HG02852 (cell line): ENCODE results near the gene NBEA.

ENCODE experiments used
- ATAC-seq: cut with Tn5 transposase; IDR thresholded peaks from one replicate; pipeline ENCODE4 v1.9.1; 2021; ENCODE audit warnings: mild to moderate bottlenecking, moderate library complexity; ENCODE audit not compliant: unreplicated experiment

NBEA gene

DNA sequence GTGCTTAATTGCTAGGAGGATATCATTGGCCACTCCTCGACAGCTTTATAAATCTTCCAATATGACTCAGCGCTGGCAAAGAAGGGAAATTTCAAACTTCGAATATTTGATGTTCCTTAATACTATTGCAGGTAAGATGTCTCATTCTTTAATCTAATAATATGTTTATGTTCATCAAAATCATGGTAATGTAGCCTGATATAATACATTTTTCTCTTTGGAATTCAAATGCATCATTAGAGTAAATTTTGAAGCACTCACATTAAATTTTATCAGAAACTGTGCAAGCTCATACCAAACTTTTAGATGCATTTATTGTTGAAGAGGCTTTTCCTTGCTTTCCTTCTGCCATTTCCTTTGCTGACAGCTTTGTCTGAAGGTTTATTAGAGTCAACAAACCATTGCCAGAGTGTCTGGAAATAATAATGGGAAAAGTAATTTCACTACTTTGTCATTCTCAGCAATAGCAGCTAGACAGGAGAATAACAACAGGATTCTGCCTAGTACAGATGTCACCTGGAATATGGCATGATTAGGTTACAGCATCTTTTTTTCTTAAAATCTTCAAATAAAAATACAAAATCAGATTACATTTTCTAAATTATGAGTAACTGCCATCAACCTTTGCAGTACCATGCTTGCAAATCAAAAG, 613.0 kb downstream of the NBEA start:
- no peak for ATAC-seq

DNA sequence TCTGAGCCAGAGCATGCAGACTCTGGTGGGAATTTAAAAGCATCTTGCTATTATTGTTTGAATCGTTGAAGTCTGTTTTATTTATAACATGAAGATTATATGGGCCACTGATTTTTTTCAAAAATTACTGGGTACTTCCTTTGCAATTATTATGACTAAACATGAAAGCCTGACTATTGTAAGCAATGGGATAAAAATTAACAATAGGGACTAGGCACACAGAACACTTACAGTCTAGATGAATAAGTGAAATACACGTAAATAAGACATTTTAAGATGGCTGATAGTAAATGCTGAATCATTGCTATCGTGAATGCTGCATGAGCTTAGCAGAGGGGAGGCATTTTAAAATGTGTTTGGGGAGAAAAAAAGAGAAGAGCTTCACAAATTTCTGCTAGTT, 615.4 kb downstream of the NBEA start:
- no peak for ATAC-seq

DNA sequence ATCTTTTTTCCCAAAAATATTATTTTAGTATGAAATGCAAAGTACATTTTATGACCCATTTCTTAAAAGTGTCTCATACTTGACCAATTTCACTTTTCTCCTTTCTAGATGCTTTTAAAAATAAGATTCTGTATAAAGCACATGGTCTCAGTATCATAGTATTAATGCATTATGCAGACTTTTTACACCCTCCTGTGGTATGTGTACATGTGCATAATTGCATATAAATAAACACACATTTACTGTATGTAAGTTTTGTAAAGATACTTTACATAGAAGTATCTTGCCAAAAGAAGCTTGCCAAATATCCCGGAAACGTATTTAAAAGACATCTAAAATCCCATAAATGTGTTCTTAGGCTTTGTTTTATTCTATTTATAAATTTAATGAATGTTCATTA, 619.5 kb downstream of the NBEA start:
- ATAC-seq, result no peak

DNA sequence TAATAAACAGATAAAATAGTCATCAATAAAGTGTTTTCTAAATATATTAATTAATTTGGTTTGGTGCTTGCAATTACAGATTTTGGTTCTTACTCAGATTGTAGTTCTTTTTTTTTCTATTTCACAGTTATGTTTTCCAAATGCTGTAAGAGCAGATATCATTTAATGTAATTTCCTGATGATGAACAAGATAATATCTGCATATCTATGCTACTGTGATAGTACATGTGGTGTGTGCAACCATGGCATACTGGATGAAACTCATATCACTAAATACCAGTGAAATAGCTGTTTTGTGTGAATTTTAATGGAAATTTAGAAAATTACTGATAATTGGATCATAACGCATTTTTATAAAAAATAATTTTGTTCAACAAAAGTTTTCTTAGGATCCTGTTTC, 623.2 kb downstream of the NBEA start:
- ATAC-seq, result no peak

DNA sequence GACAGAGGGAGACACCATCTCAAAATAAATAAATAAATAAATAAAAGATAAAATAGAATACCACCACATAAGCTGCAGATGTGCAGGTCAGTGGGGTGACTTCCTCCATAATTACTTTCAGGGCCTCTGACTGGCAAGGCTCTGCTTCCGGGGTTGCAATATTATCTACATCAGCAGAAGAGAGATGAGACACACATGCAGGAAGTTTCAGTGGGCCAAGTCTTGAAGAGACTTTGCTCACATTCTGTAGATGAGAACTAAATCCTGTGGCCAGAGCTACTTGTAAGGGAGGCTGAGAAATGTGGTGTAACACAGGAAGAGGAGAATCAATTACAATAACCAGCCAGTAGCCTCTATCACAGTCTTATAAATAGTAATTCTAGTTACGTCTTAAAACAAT, 624.3 kb downstream of the NBEA start:
- ATAC-seq, result no peak

DNA sequence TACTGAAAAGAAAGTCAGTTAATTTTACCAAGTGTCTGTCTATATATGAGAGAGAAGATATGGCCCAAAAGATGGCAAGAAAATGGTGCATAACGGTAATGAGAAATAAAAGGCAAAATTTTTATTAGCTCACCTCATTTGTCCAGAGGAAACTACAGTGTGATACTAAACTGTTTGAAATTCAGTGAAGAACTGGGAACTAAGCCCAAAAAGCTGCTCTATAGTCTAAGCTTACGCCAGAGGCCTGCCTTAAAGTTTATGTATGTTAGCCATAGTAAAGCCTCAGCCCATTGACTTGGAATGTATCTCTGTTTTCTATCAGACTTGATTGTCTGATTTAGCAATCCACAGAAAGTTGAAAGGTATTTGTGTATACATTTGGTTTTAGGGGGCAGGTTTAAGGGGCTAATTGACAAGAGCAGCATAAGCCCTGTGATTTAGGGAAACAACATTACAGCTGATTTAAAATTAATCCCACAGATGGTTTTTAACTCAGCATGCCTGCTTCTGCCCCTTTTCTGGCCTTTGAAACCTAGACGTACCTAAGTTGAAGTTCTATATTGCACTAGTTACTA, 625.4 kb downstream of the NBEA start:
- ATAC-seq, result no peak

DNA sequence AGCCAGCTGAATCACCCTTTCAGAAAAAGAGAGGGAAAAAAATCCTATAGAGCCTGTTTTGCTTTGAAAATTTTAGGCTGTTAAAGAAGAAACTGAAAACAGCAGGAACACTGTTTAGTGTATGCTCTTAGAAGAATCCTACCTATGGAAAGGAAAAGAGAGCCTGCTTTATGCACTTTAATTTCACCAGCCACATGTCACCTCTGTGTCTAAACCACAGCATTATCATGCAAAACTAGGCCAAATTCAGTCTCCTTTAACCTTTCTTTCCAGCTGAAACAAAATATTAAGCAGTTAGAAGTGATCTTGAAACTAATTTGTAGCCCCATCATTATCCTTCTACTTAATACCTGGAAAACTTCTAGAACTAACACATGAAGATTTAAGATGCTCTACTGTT, 631.6 kb downstream of the NBEA start:
- no peak for ATAC-seq

DNA sequence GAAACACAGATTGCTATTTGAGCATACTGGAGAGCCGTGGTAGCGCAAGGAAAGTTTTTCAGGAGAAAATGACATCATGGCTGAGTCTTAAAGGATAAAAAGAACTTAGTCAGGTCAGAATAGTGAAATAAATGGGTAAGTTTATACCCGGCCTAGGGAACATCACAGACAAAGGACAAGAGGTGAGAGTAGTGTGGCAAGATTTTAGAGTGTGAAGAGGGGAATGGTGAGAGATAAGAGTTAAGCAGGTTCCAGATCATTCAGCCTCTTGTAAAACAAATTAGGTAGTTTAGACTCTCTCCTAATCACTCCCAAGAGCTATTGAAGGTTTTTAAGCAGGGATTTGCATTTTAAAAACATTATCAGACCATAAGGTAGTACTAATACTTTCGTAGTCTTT, 650.4 kb downstream of the NBEA start:
- no peak for ATAC-seq

DNA sequence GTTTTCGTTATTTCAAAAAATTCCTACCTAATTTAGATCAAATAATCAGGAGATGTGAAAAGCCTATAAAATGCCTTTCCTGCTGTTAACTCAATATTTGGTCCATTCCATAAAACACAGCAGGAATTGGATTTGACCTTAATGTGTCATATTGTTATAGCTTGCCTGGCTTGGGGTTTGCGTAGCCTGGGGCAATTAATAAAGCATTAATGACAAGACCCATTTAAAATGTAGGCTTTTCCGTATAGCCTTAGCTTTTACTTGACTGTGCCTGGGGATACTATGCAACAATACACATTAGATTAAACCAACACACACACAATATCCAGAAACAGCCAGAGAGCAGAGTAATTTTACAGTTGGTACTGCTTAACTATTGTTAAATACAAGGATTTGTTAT, 651.6 kb downstream of the NBEA start:
- no peak for ATAC-seq

DNA sequence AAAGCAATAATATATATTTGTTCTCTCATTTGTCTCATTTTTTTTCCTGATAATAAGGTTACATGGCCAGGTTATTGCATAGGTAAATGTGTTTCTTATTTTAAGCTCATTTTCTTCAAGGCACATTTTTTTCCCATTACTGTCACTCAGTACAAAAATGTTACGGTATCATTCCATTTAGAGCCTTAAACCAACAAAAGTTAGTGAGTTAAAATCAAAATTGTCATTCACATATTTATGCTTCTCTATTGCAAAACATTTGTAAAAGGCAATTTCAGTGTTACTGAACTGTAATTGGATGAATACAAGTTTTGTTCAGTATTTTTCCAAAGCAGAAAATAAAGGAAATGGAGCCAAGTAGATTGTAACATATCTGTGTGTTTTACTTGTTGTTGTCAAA, 652.0 kb downstream of the NBEA start:
- no peak for ATAC-seq

DNA sequence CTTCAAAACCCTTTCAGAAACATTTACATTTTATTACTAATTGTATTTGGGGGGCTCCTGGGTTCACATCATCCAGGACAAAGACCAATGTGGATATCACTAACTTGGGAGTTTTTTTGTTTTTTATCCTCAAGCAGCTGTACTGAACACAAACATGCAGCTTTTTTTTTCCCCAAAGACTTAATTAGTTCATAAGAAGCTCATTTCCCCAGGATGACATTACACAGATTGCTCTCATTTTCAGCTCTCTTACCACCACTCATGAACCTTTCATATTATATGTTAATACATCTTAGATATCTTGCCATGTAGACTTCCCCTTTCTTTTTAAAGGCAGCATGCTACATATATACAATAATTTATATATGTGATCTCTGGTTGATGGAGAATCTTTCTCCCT, 653.1 kb downstream of the NBEA start:
- no peak for ATAC-seq

DNA sequence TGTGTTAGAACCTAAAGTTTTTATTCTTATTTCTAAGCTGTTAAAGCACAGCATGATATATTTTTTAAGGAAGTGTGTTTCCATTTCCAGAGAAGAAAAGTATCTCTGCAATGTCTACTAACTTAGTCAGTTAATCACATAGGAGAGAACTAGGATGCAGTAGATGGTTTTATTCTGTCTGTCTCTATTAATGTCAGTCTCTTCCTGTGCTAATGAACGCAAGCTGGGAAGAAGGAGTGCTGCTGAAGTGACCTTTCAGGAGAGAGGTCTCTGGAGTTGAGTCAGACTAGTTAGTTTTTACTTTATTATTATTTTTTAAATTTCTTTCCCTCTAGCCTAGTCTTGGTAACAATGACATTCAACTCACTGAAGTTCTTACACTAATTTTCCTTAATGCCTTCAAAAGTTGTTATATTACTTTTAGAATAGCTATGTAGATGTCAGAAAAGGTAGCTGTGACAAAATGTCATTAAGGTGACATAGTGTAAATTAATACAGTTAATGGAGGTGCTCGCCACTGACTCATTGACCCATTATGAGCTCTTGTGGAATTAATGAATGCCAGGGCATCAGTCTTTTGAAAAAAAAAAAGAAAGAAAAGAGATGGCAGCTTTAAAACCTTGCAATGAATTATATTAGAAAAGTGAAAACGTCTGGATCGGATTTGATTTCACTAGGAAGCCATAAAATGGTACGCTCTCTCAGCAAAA, 654.4 kb downstream of the NBEA start:
- ATAC-seq, result no peak

DNA sequence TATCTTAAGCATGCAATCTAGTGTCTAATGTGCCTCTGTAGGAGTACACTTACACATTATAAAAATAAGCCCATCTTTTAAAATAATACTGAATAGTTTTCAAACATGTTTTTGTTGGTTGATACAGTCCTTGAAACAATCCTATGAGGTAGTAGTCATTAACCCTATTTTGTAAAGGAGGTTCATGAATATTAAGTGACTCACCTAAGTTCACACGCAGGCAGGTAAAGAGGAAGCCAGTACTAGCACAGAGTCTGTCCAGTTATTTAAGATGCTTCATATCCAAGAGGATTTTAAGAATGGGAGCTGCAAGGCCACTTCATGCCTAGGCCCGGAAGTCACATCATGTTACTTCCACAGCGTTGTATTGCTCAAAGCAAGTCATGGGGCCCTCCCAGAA, 655.4 kb downstream of the NBEA start:
- no peak for ATAC-seq

DNA sequence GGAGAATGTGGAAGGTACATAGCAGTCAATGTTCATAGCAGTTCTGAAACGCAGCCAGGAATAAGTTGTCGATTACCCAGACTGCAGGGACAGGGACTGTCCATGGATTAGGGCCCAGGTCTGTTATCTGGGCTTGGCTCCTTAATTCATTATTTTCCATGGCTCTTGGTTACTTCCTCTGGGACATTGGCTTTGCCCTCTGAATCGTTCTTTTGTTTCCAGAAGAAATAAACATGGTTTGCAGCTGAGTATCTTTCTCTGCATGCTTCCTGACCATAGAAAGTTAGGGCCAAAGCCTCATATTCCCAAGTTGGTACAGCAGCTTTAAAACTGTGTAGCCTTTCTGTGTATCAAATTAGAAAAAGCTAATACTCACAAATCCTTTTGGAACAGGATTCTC, 656.2 kb downstream of the NBEA start:
- no peak for ATAC-seq

DNA sequence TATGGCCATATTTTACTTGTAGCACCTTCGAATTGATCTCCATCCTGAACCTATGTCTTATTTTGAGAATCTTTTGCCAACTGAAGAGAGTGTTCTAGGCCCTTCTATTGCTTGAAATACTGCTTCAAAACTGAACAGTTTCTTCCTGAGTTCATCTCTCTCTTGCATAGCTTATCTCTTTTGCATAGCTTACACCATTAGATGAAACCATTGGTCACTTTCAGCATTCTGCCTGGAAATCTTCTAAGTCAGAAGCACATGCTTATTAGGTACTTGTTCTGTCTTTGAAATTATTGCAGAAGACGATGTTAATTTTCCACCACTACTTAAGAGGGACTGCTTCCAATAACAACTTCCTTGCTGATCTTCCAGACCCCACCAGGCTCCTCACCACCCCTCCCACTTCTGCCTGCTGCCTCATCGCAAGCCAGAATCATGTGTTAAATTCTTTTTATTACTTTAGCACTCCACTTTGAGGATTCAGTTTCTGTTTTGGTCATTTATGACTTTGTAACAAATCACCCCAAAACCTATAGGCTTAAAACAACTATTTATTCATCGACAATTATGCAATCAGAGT, 656.8 kb downstream of the NBEA start:
- no peak for ATAC-seq

DNA sequence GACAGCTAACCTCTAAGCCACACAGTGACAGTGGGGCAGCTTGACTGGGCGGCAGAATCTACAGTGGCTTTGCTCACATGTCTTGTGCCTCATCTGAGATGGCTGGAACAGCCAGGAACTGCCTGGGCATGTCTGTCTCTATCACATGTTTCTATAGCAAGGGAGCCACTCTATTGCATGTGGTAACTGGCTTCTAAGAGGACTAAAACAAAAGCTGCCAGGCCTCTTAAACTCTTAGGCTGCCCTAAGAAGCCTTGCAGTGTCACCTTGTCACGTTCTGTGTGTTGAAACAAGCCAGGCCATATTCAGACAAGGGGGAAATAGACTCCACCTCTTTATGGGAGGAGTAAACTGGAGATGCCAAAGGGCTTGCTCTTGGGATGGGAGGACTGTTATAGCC, 657.3 kb downstream of the NBEA start:
- ATAC-seq, result no peak

DNA sequence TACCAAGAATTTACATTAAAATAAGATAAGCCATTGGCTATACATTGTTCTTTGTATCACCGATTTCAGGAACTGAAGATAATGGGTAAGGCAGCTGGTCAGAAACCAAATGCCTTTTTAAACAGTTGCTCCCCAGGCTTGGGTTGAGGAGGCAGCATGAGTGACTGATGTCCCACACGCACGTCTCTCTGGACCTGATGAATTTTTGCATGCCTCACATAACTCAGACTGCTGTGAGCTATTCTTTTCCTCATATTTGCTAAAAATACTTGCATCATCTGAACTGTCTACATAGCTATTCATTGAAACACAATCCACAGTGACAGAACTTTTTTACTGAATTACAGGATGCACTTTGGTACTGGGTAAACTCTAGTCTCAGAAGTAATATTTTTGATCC, 658.1 kb downstream of the NBEA start:
- ATAC-seq, result no peak

DNA sequence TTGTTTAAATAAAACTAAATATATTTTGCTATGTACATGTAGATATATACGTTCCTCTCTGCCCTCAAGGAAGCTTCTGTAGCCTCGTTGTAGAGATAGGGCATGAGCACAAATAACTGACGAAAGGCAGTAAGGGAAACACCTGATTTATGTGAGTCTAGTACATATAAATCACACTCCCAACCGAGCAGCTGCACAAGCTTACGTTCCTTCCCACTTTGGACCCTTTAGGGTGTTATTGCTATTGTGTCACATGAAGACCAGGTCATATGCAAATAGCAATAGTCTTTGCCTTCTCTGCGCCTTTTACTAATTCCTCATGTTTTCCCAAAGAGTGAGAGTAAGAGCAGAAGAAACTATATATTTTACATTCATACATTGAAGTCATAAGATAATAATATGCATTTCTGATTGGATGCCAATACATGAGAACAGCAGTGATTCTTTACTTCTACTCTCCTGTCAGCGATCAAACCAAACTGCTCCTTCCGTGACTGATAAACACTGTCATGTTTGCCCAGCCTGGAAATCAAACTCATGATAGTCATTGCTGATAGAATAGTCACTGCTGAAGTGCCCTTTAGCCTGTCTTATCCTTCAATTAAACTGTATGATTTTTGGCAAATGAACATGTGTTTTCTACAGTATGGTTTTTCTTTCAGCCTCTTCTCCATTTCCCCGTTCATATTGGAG, 661.7 kb downstream of the NBEA start:
- ATAC-seq, result no peak

DNA sequence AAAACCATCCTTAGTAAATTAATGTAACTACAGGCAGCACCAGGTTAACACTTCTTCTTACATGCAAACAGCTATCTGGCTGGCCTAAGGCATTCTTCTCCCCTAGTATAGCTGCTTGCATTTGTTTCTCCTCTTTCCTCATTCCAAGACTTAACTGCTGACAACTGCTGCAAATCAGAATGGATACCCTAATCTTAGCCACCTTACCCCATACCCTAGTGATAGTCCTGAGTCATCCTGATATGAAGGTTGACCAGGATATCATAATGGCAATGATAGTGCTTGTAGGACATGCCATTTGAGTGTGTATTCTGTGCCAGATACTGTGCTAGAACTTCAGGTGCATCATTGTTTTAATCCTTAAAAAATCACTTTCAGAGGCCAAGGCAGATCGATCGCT, 672.6 kb downstream of the NBEA start:
- no peak for ATAC-seq

DNA sequence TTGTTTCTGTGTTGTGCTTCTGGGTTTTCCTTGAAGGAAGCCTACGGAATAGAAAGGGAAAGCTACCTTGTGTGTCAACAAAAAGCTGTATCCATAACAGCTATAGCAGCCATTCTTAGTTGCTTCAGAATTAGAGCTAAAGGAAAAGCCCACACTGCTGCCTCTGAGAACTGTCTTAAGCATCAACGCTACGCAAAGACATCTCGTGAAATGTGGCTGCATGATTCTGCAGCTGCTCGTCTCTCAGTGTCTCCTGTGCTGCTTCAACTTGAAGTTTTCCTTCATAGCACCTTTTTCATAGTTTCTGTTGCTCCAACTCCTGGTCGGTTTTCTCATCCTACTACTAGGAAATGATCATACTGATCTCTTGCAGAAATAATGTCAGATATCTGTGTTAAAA, 675.4 kb downstream of the NBEA start:
- ATAC-seq, result no peak

DNA sequence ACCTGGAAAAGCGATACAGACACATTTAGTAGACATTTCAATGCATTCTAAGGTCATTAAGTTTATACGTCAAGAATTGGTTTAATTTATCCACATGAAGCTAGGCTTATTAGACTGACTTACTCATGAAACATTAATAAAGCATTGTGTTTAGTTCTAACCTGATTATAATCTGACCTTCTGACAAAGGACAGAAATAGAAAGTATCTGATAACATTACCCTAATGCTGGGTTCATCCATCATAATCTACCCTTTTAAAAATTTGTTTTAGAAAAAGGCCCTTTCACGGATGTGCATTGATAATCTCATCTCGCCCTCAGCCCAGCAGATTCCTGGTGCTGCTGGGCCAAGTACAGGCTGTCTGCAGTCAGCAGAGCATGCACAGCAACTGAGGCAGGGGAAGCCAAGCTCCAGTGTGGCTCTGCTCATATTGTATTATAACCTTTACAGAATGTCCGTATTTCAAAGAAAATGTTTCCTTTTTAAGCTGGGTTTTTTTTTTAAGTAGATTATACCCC, 676.6 kb downstream of the NBEA start:
- no peak for ATAC-seq
